CD14-positive monocyte (primary cell): ENCODE results near the gene FAM20B. TPM values are rescaled to one million over a fixed set of nuclear protein-coding genes. Genes with fewer than 3 reads are reported as not detected.

Experiments used
- DNase-seq, 3 donors: peaks; one replicate each; pipeline ENCODE4 v3.0.0-alpha.2; 2011 to 2022
- H2AFZ ChIP-seq: 2 replicates; pipeline ENCODE4 v1.6.0; 2012; ENCODE audit warnings: mild to moderate bottlenecking, low read depth, low read length, inconsistent platforms; ENCODE audit not compliant: insufficient read depth, poor library complexity, severe bottlenecking
- H3K27ac ChIP-seq, 2 donors: 1 replicate in 1 of 2; 2 replicates in 1 of 2; pipeline ENCODE4 v1.5.1; 2012 to 2013; ENCODE audit warnings: low read length in 2 of 2, control low read depth in 1 of 2, inconsistent platforms in 1 of 2, low read depth in 1 of 2, mild to moderate bottlenecking in 1 of 2
- H3K27me3 ChIP-seq, 2 donors: one replicate each; pipeline versions ENCODE4 v1.6.0 to v1.6.1; 2011 to 2013; ENCODE audit warnings: low read length in 2 of 2; ENCODE audit not compliant: control insufficient read depth in 2 of 2, insufficient read depth in 2 of 2
- H3K36me3 ChIP-seq, 2 donors: replicated peaks in 1 of 2; 1 replicate in 1 of 2; 2 replicates in 1 of 2; pipeline versions ENCODE4 v1.5.1 to v1.6.1; 2012 to 2013; ENCODE audit warnings: low read length in 2 of 2, control low read depth in 1 of 2, inconsistent platforms in 1 of 2, mild to moderate bottlenecking in 1 of 2; ENCODE audit not compliant: insufficient read depth in 2 of 2, control insufficient read depth in 1 of 2
- H3K4me1 ChIP-seq, 2 donors: 1 replicate in 1 of 2; 2 replicates in 1 of 2; pipeline versions ENCODE4 v1.5.1 to v1.6.1; 2012 to 2013; ENCODE audit warnings: low read length in 2 of 2, control low read depth in 1 of 2, inconsistent platforms in 1 of 2, mild to moderate bottlenecking in 1 of 2, moderate library complexity in 1 of 2; ENCODE audit not compliant: insufficient read depth in 2 of 2, control insufficient read depth in 1 of 2
- H3K4me2 ChIP-seq: replicated peaks from 2 replicates; pipeline ENCODE3; 2012; ENCODE audit warnings: low read length, moderate library complexity, mild to moderate bottlenecking; ENCODE audit not compliant: poor library complexity, severe bottlenecking; ENCODE audit errors: extremely low read depth
- H3K4me3 ChIP-seq, 3 experiments: fragments of 200-600 bp in 1 of 3; sonication (generic) in 1 of 3; replicated peaks in 1 of 3; 1 replicate in 2 of 3; 2 replicates in 1 of 3; pipeline ENCODE4 v1.5.1; 2011 to 2013; ENCODE audit warnings: low read length in 3 of 3, mild to moderate bottlenecking in 3 of 3, control low read depth in 2 of 3, low read depth in 2 of 3, inconsistent platforms in 1 of 3, moderate library complexity in 1 of 3
- H3K79me2 ChIP-seq: 2 replicates; pipeline ENCODE4 v1.6.0; 2012; ENCODE audit warnings: mild to moderate bottlenecking, control low read depth, inconsistent platforms, low read length, moderate library complexity; ENCODE audit not compliant: insufficient read depth
- H3K9ac ChIP-seq: 2 replicates; pipeline ENCODE4 v1.6.0; 2017; ENCODE audit warnings: low read length, mild to moderate bottlenecking; ENCODE audit not compliant: insufficient read depth, poor library complexity, severe bottlenecking
- H3K9me3 ChIP-seq, 2 donors: replicated peaks in 1 of 2; 1 replicate in 1 of 2; 2 replicates in 1 of 2; pipeline versions ENCODE4 v1.5.1 to v1.6.1; 2012 to 2013; ENCODE audit warnings: low read length in 2 of 2, control low read depth in 1 of 2; ENCODE audit not compliant: control insufficient read depth in 1 of 2, insufficient read depth in 1 of 2
- H4K20me1 ChIP-seq: 2 replicates; pipeline ENCODE4 v1.6.0; 2012; ENCODE audit warnings: mild to moderate bottlenecking, low read length, control low read depth, moderate library complexity; ENCODE audit not compliant: insufficient read depth
- H3K27ac Mint-ChIP-seq, 7 donors: one replicate each; pipeline ENCODE4 v1.8.0; 2020; ENCODE audit warnings: mild to moderate bottlenecking in 7 of 7, mixed read lengths in 7 of 7, moderate library complexity in 6 of 7, inconsistent platforms in 2 of 7
- H3K27me3 Mint-ChIP-seq, 3 donors: one replicate each; pipeline ENCODE4 v1.8.0; 2021 to 2022; ENCODE audit warnings: low read depth in 3 of 3, mild to moderate bottlenecking in 3 of 3, mixed read lengths in 3 of 3, moderate library complexity in 3 of 3, inconsistent platforms in 1 of 3
- H3K36me3 Mint-ChIP-seq, 2 donors: one replicate each; pipeline ENCODE4 v1.8.0; 2020; ENCODE audit warnings: mixed read lengths in 2 of 2, inconsistent platforms in 1 of 2, mild to moderate bottlenecking in 1 of 2
- H3K4me1 Mint-ChIP-seq: one replicate; pipeline ENCODE4 v1.8.0; 2020; ENCODE audit warnings: mild to moderate bottlenecking, mixed read lengths
- H3K4me3 Mint-ChIP-seq, 2 donors: one replicate each; pipeline ENCODE4 v1.8.0; 2020; ENCODE audit warnings: mild to moderate bottlenecking in 2 of 2, mixed read lengths in 2 of 2, moderate library complexity in 1 of 2
- H3K9me3 Mint-ChIP-seq, 7 donors: one replicate each; pipeline ENCODE4 v1.8.0; 2020 to 2022; ENCODE audit warnings: mixed read lengths in 7 of 7, mild to moderate bottlenecking in 6 of 7, moderate library complexity in 6 of 7, inconsistent platforms in 2 of 7
- CTCF ChIP-seq: fragments of 200-600 bp; IDR thresholded peaks from one replicate; pipeline ENCODE4 v1.8.0; 2022; ENCODE audit warnings: antibody characterized with exemption, mild to moderate bottlenecking
- WGBS: methylation state at CpG from one replicate; pipeline ENCODE4 v1.1.5; 2013; ENCODE audit warnings: missing lambda C conversion rate; ENCODE audit not compliant: insufficient coverage; 5-methylcytosine and 5-hydroxymethylcytosine counted together
- intact Hi-C, 2 donors: fragments of 100-400 bp; cut with micrococcal nuclease; formaldehyde crosslinking; loops; one replicate each; pipeline versions ENCODE4 v1.15.0 to v1.15.1; 2023
- polyA plus RNA-seq, 3 donors: library from polyadenylated mRNA; depleted of rRNA in 1 of 3; unstranded in 2 of 3; stranded (reverse) in 1 of 3; fragments of 300-500 nt in 2 of 3; fragments of >200 nt in 1 of 3; fragmentation: Illumina TruSeq in 2 of 3; gene quantifications; 1 replicate in 2 of 3; 2 replicates in 1 of 3; pipeline ENCODE4 v1.2.3, GENCODE V29; 2012 to 2021

The FAM20B gene
- polyA plus RNA-seq, 3 donors, result 4.0 to 6.7 (median 4.4) TPM

GRCh38 chr1:179121159-179121938 lies 95.7 kb downstream of the FAM20B start:
- H3K4me3 ChIP-seq, result no peak overlapping the region
- Mint-ChIP-seq H3K27ac (peak overlapping the region in 5 of 7 donors; percentile 39 to 83 (median 54)), H3K36me3 (peaks cover 25 to 54% of the 10 kb centered on the region in 2 donors), H3K4me1 (no peaks in the 10 kb centered on the region), H3K27me3 (no peaks in the 10 kb centered on the region), H3K4me3 (no peak overlapping the region), H3K9me3 (peaks cover 0 to 2% (median 0%) of the 10 kb centered on the region in 7 donors)
- H3K4me1 ChIP-seq, result no peaks in the 10 kb centered on the region
- intact Hi-C loops, result loop anchor here (5.0 to 10.0 kb wide), 4 partner anchors 71 to 243 kb away; partner anchors contain the start of genes SOAT1 (in 2 of the 2) and AXDND1 (in 1 of the 2)
- DNase-seq, result peak; percentile 32 to 57 (median 34)
- no peaks in the 10 kb centered on the region for H3K79me2 ChIP-seq
- H2AFZ ChIP-seq, result no peak overlapping the region
- peak; percentile 73 for TF ChIP-seq CTCF
- H3K27ac ChIP-seq, result no peak overlapping the region
- no peaks in the 10 kb centered on the region for H4K20me1 ChIP-seq
- H3K36me3 ChIP-seq, result peaks cover 21 to 39% of the 10 kb centered on the region in 2 donors
- no peak overlapping the region for H3K4me2 ChIP-seq
- no peaks in the 10 kb centered on the region for H3K27me3 ChIP-seq
- H3K9me3 ChIP-seq, result no peaks in the 10 kb centered on the region
- no peak overlapping the region for H3K9ac ChIP-seq
- WGBS, result 63% methylated on average over 2 of the region's 7 CpGs

- WGBS, result no CpG with 5 or more reads among the region's 1 CpG
These were observed 99.2 kb downstream of the FAM20B start for GRCh38 chr1:179124873-179125272.

More at GRCh38 chr1:179124873-179125272, 99.2 kb downstream of the FAM20B start:
- Histone ChIP-seq H3K9ac (no peak overlapping the region), H3K36me3 (peaks cover 5 to 6% of the 10 kb centered on the region in 2 donors), H4K20me1 (no peaks in the 10 kb centered on the region), H3K27me3 (no peaks in the 10 kb centered on the region), H3K4me2 (no peak overlapping the region), H3K79me2 (no peaks in the 10 kb centered on the region), H3K27ac (no peak overlapping the region), H3K4me3 (no peak overlapping the region), H3K9me3 (no peaks in the 10 kb centered on the region), H2AFZ (no peak overlapping the region), H3K4me1 (peaks cover 8 to 9% of the 10 kb centered on the region in 2 donors)
- Mint-ChIP-seq H3K9me3 (no peaks in the 10 kb centered on the region), H3K4me3 (no peak overlapping the region), H3K4me1 (peaks cover 15% of the 10 kb centered on the region), H3K27ac (peak overlapping the region in 1 of 7 donors; percentile 39), H3K27me3 (peaks cover 0 to 1% (median 0%) of the 10 kb centered on the region in 3 donors), H3K36me3 (peaks cover 8 to 26% of the 10 kb centered on the region in 2 donors)
- DNase-seq, result no peak
- intact Hi-C loops, result loop anchor here (5.0 to 10.0 kb wide), 5 partner anchors 67 to 242 kb away; partner anchors contain the start of genes AXDND1 (in 2 of the 2) and SOAT1 (in 2 of the 2)
- no peak for TF ChIP-seq CTCF

Other genes starting within 250 kb of the FAM20B start
- gene ANGPTL1, start 154.8 kb upstream of the FAM20B start, polyA plus RNA-seq, result not detected
- 10 to 100 TPM; 50.0 to 67.8 (median 60.9) TPM for gene TOR3A, start 56.2 kb downstream of the FAM20B start, polyA plus RNA-seq
- 1 to 10 TPM in 2 of 3 donors, under 1 TPM in 1; 0.20 to 2.1 (median 1.4) TPM for gene ABL2, start 203.8 kb downstream of the FAM20B start, polyA plus RNA-seq